ENCODE results near the gene ACOX3. TPM values are rescaled to one million over a fixed set of nuclear protein-coding genes. Genes with fewer than 3 reads are reported as not detected.

The ACOX3 gene
- total RNA-seq, 1 donor from 2014 or later = 23.8 TPM

DNA sequence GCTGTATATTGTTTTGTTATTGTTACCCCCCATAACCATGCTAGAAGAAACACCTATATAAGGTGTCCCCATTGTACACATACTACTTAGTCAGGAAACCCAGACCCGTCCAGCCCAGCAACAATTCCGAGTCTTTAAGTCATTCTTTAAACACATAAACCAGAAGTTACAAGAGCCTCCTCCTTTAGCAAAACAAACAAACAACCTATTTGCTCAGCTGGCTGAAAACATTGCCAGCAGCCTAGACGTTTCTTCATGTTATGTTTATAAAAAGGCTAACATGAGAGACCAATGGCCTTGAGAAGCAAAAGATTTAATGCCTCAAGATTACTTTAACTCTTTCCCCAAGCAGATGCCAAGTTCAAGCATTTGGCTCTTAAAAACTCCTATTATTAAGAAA is 1.4 kb downstream of the ACOX3 start:
- peaks cover 6% of the 10 kb centered on the region for H3K27me3 Mint-ChIP-seq (ENCODE audit: unreplicated experiment)
- H3K4me1 Mint-ChIP-seq (ENCODE audit: low read depth, unreplicated experiment) = peaks cover 31% of the 10 kb centered on the region
- H3K9me3 Mint-ChIP-seq (ENCODE audit: unreplicated experiment) = peaks cover 11% of the 10 kb centered on the region
- no peaks in the 10 kb centered on the region for H3K36me3 Mint-ChIP-seq (ENCODE audit: unreplicated experiment)
- H3K4me3 Mint-ChIP-seq (ENCODE audit: unreplicated experiment) = peak overlapping the region; percentile 33
- TF ChIP-seq, protein P1, sequence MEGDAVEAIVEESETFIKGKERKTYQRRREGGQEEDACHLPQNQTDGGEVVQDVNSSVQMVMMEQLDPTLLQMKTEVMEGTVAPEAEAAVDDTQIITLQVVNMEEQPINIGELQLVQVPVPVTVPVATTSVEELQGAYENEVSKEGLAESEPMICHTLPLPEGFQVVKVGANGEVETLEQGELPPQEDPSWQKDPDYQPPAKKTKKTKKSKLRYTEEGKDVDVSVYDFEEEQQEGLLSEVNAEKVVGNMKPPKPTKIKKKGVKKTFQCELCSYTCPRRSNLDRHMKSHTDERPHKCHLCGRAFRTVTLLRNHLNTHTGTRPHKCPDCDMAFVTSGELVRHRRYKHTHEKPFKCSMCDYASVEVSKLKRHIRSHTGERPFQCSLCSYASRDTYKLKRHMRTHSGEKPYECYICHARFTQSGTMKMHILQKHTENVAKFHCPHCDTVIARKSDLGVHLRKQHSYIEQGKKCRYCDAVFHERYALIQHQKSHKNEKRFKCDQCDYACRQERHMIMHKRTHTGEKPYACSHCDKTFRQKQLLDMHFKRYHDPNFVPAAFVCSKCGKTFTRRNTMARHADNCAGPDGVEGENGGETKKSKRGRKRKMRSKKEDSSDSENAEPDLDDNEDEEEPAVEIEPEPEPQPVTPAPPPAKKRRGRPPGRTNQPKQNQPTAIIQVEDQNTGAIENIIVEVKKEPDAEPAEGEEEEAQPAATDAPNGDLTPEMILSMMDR (IDR thresholded peaks at IDR 0.05; ENCODE audit: partially characterized antibody, unreplicated experiment) = no peak
- no peak for DNase-seq
- no peak overlapping the region for H3K27ac Mint-ChIP-seq (ENCODE audit: unreplicated experiment)

DNA sequence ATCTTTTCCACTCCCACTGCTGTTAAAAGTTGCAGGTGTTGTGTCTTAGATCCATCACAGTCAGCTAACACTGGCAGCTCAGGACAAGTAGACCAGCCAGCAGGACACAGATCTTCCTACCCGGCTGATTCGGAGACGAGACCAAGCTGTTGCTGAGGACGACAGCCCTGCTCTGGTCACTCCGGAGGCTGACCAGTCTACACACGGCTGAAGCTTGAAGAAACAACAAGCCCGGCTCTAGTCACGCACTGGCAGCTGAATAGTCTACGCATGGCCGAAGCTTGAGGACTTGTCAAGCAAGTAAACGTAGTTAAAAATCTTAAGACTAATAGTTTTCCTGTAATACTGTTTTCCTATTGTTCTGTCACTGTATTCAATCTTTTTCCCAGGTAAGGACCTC is 1.8 kb downstream of the ACOX3 start:
- no peaks in the 10 kb centered on the region for H3K36me3 Mint-ChIP-seq (ENCODE audit: unreplicated experiment)
- DNase-seq = no peak
- peak overlapping the region; percentile 33 for H3K4me3 Mint-ChIP-seq (ENCODE audit: unreplicated experiment)
- TF ChIP-seq, protein P1 (IDR thresholded peaks at IDR 0.05; ENCODE audit: partially characterized antibody, unreplicated experiment) = no peak
- peaks cover 6% of the 10 kb centered on the region for H3K27me3 Mint-ChIP-seq (ENCODE audit: unreplicated experiment)
- no peak overlapping the region for H3K27ac Mint-ChIP-seq (ENCODE audit: unreplicated experiment)
- H3K9me3 Mint-ChIP-seq (ENCODE audit: unreplicated experiment) = peaks cover 11% of the 10 kb centered on the region
- peaks cover 31% of the 10 kb centered on the region for H3K4me1 Mint-ChIP-seq (ENCODE audit: low read depth, unreplicated experiment)

DNA sequence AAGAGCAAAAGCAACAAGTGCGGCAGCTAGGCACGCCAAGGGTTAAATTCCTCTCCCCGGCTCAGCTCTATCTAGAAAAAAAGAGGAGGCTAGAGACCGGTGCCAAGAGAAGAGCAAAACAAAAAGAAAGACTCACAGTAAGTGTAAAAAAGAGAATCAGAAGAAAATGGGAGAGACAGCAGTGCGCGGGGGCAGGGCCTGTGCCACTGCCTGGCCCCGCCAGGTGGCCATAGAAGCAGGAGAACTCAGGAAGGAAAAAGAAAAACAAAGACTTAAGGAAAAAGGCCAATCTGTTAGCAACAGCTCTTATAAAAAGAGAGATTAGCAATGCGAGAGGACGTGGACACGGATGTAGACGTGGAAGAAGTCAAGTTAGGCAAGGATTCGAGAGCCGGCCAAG is 3.2 kb downstream of the ACOX3 start:
- DNase-seq = no peak
- Mint-ChIP-seq H3K4me3 (ENCODE audit: unreplicated experiment) (peak overlapping the region; percentile 73), H3K27ac (ENCODE audit: unreplicated experiment) (peak overlapping the region; percentile 57), H3K36me3 (ENCODE audit: unreplicated experiment) (no peaks in the 10 kb centered on the region), H3K9me3 (ENCODE audit: unreplicated experiment) (peaks cover 10% of the 10 kb centered on the region), H3K27me3 (ENCODE audit: unreplicated experiment) (peaks cover 4% of the 10 kb centered on the region), H3K4me1 (ENCODE audit: low read depth, unreplicated experiment) (peaks cover 26% of the 10 kb centered on the region)
- TF ChIP-seq, protein P1 (IDR thresholded peaks at IDR 0.05; ENCODE audit: partially characterized antibody, unreplicated experiment) = no peak

DNA sequence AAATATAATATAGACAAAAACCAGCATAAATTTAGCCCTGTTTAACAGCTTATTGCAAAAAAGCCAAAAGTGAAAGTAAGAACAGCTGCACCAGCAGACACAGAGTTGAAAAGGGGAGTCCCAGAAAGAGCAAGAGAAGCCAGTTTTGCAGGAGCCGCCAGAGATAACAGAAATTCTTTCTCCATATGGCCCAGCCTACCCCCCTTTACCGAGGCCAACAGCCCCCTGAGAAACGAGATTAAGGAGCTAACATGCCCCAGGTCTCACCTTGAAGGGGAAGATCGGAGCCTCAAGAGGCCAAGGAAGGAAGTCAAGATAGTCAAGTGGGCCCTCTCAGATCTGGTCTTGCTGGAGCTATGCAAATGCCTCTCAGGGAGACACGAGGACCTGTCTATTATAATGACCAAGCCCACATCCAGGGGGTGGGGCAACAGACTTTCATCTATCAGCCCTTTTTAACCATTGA is 4.8 kb downstream of the ACOX3 start:
- no peak for DNase-seq
- H3K36me3 Mint-ChIP-seq (ENCODE audit: unreplicated experiment) = no peaks in the 10 kb centered on the region
- TF ChIP-seq, protein P1 (IDR thresholded peaks at IDR 0.05; ENCODE audit: partially characterized antibody, unreplicated experiment) = no peak
- H3K4me1 Mint-ChIP-seq (ENCODE audit: low read depth, unreplicated experiment) = peaks cover 16% of the 10 kb centered on the region
- H3K27me3 Mint-ChIP-seq (ENCODE audit: unreplicated experiment) = peaks cover 4% of the 10 kb centered on the region
- no peak overlapping the region for H3K4me3 Mint-ChIP-seq (ENCODE audit: unreplicated experiment)
- H3K9me3 Mint-ChIP-seq (ENCODE audit: unreplicated experiment) = peaks cover 11% of the 10 kb centered on the region
- H3K27ac Mint-ChIP-seq (ENCODE audit: unreplicated experiment) = no peak overlapping the region

DNA sequence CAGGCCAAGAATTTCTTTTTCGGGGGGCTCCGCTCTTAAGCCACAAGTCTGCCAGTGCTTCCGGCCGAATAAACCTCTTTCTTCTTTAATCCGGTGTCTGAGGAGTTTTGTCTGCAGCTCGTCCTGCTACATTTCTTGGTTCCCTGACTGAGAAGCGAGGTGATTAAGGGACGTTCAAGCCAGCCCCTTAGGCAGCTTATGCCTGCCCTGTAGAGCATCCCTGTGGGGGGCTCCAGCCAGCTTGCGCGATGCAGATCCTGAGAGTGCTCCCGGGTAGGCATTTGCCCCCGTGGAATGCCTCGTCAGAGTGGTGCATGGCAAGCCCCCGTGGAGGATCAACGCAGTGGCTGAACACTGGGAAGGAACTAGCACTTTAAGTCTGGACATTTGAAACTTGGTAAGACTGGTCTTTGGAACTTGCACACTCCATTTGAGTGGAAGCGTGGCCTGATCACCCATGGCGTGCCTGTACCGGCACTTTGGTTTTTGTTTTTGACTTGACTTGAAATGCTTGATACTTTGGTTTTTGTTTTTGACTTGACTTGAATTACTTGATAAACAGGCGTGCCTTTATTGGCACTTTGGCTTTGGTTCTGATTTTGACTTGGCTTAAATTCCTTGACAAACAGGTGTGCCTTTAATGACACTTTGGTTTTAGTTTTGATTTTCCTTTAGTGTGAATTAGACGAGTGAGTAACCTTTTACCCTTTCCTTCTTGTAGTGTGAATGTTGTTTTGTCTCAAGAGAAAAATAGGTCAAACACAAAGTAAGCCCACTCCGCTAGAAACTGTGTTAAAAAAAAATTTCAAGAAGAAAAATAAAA is 6.1 kb downstream of the ACOX3 start:
- no peak for DNase-seq
- Mint-ChIP-seq H3K36me3 (ENCODE audit: unreplicated experiment) (no peaks in the 10 kb centered on the region), H3K27ac (ENCODE audit: unreplicated experiment) (no peak overlapping the region), H3K4me1 (ENCODE audit: low read depth, unreplicated experiment) (peaks cover 7% of the 10 kb centered on the region), H3K9me3 (ENCODE audit: unreplicated experiment) (peaks cover 5% of the 10 kb centered on the region), H3K27me3 (ENCODE audit: unreplicated experiment) (no peaks in the 10 kb centered on the region), H3K4me3 (ENCODE audit: unreplicated experiment) (no peak overlapping the region)
- TF ChIP-seq, protein P1 (IDR thresholded peaks at IDR 0.05; ENCODE audit: partially characterized antibody, unreplicated experiment) = no peak

Data from glutamatergic neuron (in vitro differentiated cells).